Nephron (organoid): ENCODE data around the gene DPP8.

Experiments
- H3K27ac Mint-ChIP-seq, 3 experiments: 2 replicates each; pipeline ENCODE4 v1.8.0; 2020; ENCODE audit warnings: mixed read lengths in 3 of 3, mild to moderate bottlenecking in 2 of 3, moderate library complexity in 1 of 3
- H3K27me3 Mint-ChIP-seq: 2 replicates; pipeline ENCODE4 v1.8.0; 2021; ENCODE audit warnings: low read depth, mild to moderate bottlenecking, moderate library complexity, mixed read lengths
- H3K36me3 Mint-ChIP-seq: 2 replicates; pipeline ENCODE4 v1.8.0; 2020; ENCODE audit warnings: low read depth, mixed read lengths
- H3K4me1 Mint-ChIP-seq: 2 replicates; pipeline ENCODE4 v1.8.0; 2020; ENCODE audit warnings: mixed read lengths
- H3K4me3 Mint-ChIP-seq, 3 experiments: 2 replicates each; pipeline ENCODE4 v1.8.0; 2020; ENCODE audit warnings: mild to moderate bottlenecking in 3 of 3, mixed read lengths in 3 of 3, moderate library complexity in 2 of 3
- H3K9me3 Mint-ChIP-seq: 2 replicates; pipeline ENCODE4 v1.8.0; 2020; ENCODE audit warnings: mixed read lengths
- TF ChIP-seq, protein P1 (sequence below), 3 experiments: fragments of 200-600 bp; sonication (generic); IDR thresholded peaks; one replicate each; pipeline ENCODE4 v1.5.0; 2021; ENCODE audit warnings: antibody characterized with exemption in 3 of 3; ENCODE audit not compliant: unreplicated experiment in 3 of 3

Gene DPP8

DNA sequence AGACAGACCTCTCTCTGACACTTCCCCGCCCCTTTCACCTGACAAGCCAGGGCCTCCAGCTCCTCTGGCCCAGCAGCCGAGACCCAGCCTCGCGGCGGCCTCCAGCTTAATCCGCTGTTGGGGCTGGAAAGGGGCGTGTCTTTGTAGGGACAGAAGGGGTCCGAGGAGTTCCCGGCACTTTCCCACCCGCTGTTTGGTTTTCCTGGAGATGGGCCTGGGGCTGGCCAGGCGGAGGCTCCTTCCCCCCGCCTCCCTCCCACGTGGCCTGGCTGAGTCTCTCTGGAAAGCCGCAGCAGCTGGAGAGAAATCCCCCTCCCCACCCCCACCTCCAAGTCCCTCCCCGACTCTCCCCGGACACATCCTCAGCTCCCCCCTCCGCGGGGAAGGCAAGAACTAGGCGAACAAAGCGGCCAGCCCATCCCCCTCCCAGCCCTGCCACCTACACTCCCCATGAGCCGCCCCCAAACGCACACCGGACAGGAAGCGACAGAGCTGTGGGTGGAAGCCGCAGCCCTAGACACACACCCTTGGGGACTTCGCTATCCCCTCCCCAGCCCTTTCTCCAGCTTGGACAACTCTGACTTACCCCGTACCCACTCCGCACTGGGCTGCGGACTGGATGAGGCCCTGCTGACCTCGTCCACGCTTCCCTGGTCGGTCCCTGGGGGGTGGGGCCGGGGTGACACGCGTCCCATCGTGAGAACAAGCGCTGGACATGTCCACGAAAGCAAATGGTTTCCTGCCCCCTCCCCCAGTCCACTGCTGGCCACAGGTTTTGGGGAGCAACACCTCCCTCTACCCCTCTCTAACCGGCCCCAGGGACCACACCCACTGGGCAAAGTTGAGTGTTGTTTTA, 95.9 kb downstream of the DPP8 start:
- TF ChIP-seq, protein P1, sequence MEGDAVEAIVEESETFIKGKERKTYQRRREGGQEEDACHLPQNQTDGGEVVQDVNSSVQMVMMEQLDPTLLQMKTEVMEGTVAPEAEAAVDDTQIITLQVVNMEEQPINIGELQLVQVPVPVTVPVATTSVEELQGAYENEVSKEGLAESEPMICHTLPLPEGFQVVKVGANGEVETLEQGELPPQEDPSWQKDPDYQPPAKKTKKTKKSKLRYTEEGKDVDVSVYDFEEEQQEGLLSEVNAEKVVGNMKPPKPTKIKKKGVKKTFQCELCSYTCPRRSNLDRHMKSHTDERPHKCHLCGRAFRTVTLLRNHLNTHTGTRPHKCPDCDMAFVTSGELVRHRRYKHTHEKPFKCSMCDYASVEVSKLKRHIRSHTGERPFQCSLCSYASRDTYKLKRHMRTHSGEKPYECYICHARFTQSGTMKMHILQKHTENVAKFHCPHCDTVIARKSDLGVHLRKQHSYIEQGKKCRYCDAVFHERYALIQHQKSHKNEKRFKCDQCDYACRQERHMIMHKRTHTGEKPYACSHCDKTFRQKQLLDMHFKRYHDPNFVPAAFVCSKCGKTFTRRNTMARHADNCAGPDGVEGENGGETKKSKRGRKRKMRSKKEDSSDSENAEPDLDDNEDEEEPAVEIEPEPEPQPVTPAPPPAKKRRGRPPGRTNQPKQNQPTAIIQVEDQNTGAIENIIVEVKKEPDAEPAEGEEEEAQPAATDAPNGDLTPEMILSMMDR (IDR thresholded peaks at IDR 0.05; ENCODE audit: unreplicated experiment in 3 of 3) = no peak
- Mint-ChIP-seq H3K36me3 (no peaks in the 10 kb centered on the region), H3K27ac (peak overlapping the region; percentile 95 to 98 (median 98)), H3K9me3 (no peaks in the 10 kb centered on the region), H3K27me3 (peaks cover 9% of the 10 kb centered on the region), H3K4me3 (peak overlapping the region; percentile 96 to 99 (median 98)), H3K4me1 (peaks cover 73% of the 10 kb centered on the region)

DNA sequence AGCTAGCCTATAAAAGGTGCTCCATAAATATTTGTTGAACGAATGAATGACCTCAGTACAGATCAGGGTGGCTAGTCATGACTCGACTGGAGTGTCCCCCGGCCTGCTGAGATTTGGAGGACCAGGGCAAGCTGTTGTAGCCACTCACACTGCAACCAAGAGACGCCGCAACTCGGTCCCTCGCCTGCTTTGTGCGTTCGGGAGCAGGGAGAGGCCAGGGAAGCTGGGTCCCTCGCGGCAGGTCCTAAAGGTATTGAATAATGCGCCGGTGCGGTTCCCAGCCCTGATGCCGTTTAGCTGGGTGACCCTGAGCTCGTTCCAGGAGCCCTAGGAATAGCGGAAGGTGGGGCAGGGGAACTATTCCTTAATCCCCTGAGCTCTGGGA, 96.5 kb downstream of the DPP8 start:
- Mint-ChIP-seq H3K4me3 (peak overlapping the region; percentile 96 to 99 (median 98)), H3K9me3 (no peaks in the 10 kb centered on the region), H3K27me3 (peaks cover 9% of the 10 kb centered on the region), H3K4me1 (peaks cover 72% of the 10 kb centered on the region), H3K36me3 (no peaks in the 10 kb centered on the region), H3K27ac (peak overlapping the region; percentile 95 to 98 (median 98))
- TF ChIP-seq, protein P1 (IDR thresholded peaks at IDR 0.05; ENCODE audit: unreplicated experiment in 3 of 3) = no peak

DNA sequence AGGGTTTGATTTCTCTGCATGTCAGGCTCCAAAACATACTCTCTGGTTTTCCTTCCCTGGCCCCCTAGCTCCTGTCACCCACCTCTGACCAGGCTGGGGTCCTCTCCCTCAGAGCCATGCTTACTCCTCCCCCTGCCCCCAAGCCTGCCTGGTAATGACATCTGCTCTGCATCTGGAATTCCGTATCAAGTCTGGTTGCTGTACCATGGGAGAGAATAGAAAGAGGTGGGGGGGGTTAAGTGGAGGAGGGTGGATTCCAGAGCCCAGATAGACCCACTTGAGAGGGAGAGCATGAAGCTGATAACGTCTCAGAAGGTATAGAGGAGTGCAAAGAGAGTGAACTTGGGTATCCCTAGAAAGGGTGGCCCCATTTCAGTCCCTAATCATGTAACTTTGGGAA, 98.9 kb downstream of the DPP8 start:
- H3K4me3 Mint-ChIP-seq = peak overlapping the region; percentile 10 to 75 (median 62)
- peaks cover 82% of the 10 kb centered on the region for H3K4me1 Mint-ChIP-seq
- H3K27me3 Mint-ChIP-seq = peaks cover 12% of the 10 kb centered on the region
- no peaks in the 10 kb centered on the region for H3K9me3 Mint-ChIP-seq
- H3K27ac Mint-ChIP-seq = peak overlapping the region; percentile 95 to 98 (median 97)
- TF ChIP-seq, protein P1 (IDR thresholded peaks at IDR 0.05; ENCODE audit: unreplicated experiment in 3 of 3) = no peak
- no peaks in the 10 kb centered on the region for H3K36me3 Mint-ChIP-seq

DNA sequence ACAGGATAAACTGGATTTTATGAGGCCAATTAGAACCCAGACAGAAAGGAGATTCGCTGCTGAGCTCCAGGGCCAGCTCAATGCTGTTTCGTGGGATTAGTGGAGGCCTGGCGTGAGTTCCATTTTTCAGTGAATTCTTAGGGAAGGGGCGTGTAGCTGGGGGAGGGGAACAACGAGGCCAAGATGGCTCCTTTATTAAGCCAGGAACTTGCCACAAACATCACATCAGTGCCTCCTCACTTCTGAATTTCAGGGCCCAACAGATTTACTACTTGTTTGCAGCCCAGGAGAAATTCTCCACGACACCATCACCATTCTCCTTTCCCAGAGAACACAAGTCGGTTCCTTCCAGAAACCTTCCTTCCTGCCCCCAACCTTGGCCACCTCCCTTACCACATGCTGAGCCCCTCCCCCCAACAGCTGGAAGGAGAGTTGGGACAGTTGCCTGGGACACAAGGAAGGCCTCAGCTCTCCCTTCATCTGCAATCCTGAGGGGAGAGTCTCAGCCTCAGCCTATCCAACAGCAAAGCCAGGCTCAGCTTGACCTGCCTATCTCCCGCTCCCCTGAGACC, 100.6 kb downstream of the DPP8 start:
- H3K9me3 Mint-ChIP-seq = no peaks in the 10 kb centered on the region

DNA sequence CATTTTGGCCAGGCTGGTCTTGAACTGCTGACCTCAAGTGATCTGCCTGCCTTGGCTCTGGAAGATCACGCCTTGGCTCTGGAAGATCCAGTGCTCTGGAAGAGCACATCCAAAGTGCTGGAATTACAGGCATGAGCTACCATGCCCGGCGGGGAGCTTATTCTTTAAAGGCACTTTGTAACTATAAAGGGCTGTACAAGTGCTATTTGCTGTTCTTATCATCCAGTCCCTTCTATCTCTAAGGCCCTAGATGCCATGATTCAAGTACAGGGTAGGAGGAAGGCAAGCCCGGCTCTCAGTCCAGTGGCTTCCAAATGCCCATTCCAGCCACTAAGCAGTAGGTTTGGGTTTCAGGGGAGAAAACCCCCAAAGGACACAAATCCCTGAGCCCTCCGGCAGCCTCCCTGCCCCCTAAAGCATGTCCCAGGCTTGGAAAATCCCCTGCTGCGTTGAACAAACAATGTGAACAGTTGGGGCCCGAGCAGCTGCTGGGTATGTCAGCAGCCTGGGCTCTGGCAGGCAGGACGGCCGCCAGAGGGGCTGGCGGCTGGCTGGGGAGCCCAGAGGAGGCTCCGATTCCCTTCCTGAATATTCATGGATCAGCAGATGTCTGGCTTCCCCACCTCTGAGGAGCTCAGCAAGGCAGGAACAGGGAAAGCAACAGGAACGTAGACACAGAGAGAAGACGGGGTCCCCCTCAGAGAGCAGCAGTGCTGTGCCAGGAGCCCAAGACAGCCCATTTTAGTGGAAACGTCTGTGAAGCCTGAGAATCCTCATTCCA, 102.5 kb downstream of the DPP8 start:
- H3K4me3 Mint-ChIP-seq = peak overlapping the region; percentile 57 to 82 (median 81)
- H3K9me3 Mint-ChIP-seq = no peaks in the 10 kb centered on the region
- TF ChIP-seq, protein P1 (IDR thresholded peaks at IDR 0.05; ENCODE audit: unreplicated experiment in 3 of 3) = peak in 1 of 3 experiments; percentile 8
- H3K27ac Mint-ChIP-seq = peak overlapping the region; percentile 95 to 98 (median 97)
- H3K4me1 Mint-ChIP-seq = peaks cover 89% of the 10 kb centered on the region
- H3K36me3 Mint-ChIP-seq = no peaks in the 10 kb centered on the region
- H3K27me3 Mint-ChIP-seq = peaks cover 8% of the 10 kb centered on the region

More for the DNA sequence above, 100.6 kb downstream of the DPP8 start:
- Mint-ChIP-seq H3K27me3 (peaks cover 8% of the 10 kb centered on the region), H3K36me3 (no peaks in the 10 kb centered on the region), H3K4me3 (peak overlapping the region; percentile 65 to 82 (median 81)), H3K27ac (peak overlapping the region; percentile 95 to 98 (median 97)), H3K4me1 (peaks cover 84% of the 10 kb centered on the region)
- TF ChIP-seq, protein P1 (IDR thresholded peaks at IDR 0.05; ENCODE audit: unreplicated experiment in 3 of 3) = no peak
